RWPE2 (cell line): ENCODE data around the gene NECAB3.
"Not testable (repeated sequence)": the region's sequence is repeated elsewhere in the genome, so short reads cannot be mapped to it uniquely, and the experiment has no call there.

Source experiments
- ATAC-seq: fragments of 200-7000 bp; cut with Tn5 transposase; 3 replicates; pipeline ENCODE4 v1.9.1; 2021; ENCODE audit warnings: low read depth
- DNase-seq: peaks from one replicate; pipeline ENCODE4 v3.0.0-alpha.2; 2020; ENCODE audit warnings: low spot score
- H3K27ac ChIP-seq: fragments of 450-650 bp; 2 replicates; pipeline ENCODE4 v1.5.1; 2017; ENCODE audit warnings: mild to moderate bottlenecking; ENCODE audit not compliant: poor library complexity, severe bottlenecking
- H3K27me3 ChIP-seq: fragments of 250-450 bp; sonication (Bioruptor Pico); 2 replicates; pipeline ENCODE4 v1.5.1; 2021; ENCODE audit warnings: mild to moderate bottlenecking, moderate library complexity; ENCODE audit not compliant: insufficient read depth, poor library complexity, severe bottlenecking
- H3K36me3 ChIP-seq: fragments of 250-450 bp; sonication (Bioruptor Pico); 2 replicates; pipeline ENCODE4 v1.5.1; 2020; ENCODE audit warnings: low read depth, mild to moderate bottlenecking, moderate library complexity
- H3K4me1 ChIP-seq: fragments of 250-450 bp; sonication (Bioruptor Pico); 2 replicates; pipeline ENCODE4 v1.5.1; 2021; ENCODE audit warnings: mild to moderate bottlenecking, moderate library complexity; ENCODE audit not compliant: insufficient read depth, poor library complexity, severe bottlenecking
- H3K4me3 ChIP-seq: fragments of 250-450 bp; sonication (Bioruptor Pico); 2 replicates; pipeline ENCODE4 v1.5.1; 2021; ENCODE audit warnings: mild to moderate bottlenecking, moderate library complexity; ENCODE audit not compliant: severe bottlenecking
- H3K9me3 ChIP-seq: fragments of 250-450 bp; sonication (Bioruptor Pico); 2 replicates; pipeline ENCODE4 v1.5.1; 2021; ENCODE audit warnings: mild to moderate bottlenecking, moderate library complexity; ENCODE audit not compliant: severe bottlenecking
- TF ChIP-seq, protein P1 (sequence below): fragments of 450-650 bp; IDR thresholded peaks from one replicate; pipeline ENCODE4 v1.5.1; 2017; ENCODE audit warnings: mild to moderate bottlenecking, moderate library complexity; ENCODE audit not compliant: poor library complexity, severe bottlenecking

NECAB3 gene

DNA sequence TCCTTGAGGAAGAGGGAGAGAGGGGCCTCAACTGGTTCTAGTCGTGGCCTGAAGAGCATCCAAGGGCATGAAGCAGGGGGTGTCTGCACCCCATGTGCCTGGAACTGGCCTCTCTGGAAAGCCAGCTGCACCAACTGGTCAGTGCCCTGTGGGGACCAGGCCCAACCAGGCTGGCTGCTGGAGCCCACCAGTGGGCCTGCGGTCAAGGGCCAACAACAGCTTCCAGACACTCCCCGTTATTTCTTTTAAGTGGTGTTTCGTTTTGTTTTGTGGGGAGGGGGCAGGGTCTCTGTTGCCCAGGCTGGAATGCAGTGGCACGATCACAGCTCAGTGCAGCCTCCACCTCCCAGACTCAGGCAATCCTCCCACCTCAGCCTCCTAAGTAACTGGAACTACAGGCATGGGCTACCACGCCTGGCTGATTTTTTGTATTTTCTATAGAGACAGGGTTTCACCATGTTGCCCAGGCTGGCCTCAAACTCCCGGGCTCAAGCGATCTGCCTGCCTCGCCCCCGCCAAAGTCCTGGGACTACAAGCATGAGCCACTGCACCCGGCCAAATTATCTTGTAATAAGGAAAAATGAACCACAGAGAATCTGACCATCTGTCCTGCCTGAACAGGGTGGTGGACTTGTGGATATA lies 24.0 kb downstream of the NECAB3 start:
- TF ChIP-seq, protein P1, sequence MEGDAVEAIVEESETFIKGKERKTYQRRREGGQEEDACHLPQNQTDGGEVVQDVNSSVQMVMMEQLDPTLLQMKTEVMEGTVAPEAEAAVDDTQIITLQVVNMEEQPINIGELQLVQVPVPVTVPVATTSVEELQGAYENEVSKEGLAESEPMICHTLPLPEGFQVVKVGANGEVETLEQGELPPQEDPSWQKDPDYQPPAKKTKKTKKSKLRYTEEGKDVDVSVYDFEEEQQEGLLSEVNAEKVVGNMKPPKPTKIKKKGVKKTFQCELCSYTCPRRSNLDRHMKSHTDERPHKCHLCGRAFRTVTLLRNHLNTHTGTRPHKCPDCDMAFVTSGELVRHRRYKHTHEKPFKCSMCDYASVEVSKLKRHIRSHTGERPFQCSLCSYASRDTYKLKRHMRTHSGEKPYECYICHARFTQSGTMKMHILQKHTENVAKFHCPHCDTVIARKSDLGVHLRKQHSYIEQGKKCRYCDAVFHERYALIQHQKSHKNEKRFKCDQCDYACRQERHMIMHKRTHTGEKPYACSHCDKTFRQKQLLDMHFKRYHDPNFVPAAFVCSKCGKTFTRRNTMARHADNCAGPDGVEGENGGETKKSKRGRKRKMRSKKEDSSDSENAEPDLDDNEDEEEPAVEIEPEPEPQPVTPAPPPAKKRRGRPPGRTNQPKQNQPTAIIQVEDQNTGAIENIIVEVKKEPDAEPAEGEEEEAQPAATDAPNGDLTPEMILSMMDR, result no peak
- Histone ChIP-seq H3K36me3 (peaks cover 8% of the 10 kb centered on the region), H3K27me3 (no peaks in the 10 kb centered on the region), H3K9me3 (no peaks in the 10 kb centered on the region), H3K27ac (no peak overlapping the region), H3K4me3 (no peak overlapping the region), H3K4me1 (no peaks in the 10 kb centered on the region)
- peak; percentile 72 for DNase-seq
- no peak for ATAC-seq

DNA sequence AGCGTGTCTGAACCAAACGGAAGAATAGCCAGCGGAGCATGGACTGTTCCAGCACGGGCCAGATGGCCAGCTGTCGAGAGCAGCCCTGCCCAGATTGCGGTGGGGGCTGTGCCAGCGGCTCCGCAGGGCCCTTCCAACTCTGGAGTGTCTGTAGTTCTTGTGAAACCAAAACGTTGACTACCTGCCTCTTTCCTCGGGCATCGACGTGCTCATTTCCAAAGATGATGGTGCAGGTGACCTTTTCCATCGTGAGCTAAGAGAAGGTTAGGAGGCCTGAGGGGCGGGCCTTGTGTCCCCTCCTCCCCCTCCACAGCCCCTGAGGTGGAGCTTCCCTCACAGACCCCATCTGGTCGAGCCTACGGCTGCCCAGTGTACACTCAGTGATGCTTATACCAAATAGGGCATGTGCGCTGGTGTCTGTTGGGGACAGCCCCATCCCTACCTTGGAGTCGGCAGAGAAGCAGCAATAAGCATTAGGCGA lies 25.0 kb downstream of the NECAB3 start:
- peak; percentile 75 for DNase-seq

DNA sequence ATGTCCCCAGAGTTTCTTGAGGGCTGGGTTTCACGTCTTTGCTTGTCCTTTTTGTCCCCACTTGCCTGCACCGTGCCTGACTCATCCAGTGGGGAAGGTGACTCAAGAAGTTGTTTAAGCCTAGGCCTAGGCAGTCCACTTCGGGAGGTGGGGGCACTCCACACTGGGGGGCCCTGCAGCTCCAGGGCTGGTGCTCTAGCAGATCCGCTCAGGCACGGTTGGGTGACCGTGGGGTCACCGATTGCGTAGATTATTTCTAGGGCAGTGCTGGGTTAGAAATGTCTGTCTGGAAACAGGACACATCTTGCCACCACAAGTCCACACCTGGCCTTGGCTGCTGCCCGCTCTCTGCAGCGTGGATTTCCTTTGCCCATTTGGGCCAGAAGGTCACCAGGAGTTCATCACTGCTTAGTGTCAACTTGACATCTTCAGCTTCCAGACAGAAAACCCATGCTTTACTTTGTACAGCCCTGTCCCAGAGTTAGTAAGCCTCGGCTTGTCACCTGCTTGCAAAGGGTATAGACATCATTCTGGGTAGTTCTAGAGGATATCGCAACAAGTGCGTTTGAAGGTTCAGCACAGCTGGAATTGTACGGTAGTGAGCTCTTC lies 25.7 kb downstream of the NECAB3 start:
- Histone ChIP-seq H3K36me3 (peaks cover 20% of the 10 kb centered on the region), H3K4me1 (no peaks in the 10 kb centered on the region), H3K4me3 (no peak overlapping the region), H3K9me3 (no peaks in the 10 kb centered on the region), H3K27me3 (no peaks in the 10 kb centered on the region), H3K27ac (no peak overlapping the region)
- DNase-seq, result peak; percentile 74
- TF ChIP-seq, protein P1, result no peak
- peak; percentile 3; the same call in 2 of the 3 replicates for ATAC-seq

More for the DNA sequence above, 25.0 kb downstream of the NECAB3 start:
- Histone ChIP-seq H3K4me1 (no peaks in the 10 kb centered on the region), H3K27me3 (no peaks in the 10 kb centered on the region), H3K4me3 (no peak overlapping the region), H3K27ac (no peak overlapping the region), H3K9me3 (no peaks in the 10 kb centered on the region), H3K36me3 (peaks cover 18% of the 10 kb centered on the region)
- TF ChIP-seq, protein P1, result no peak
- ATAC-seq, result no peak

DNA sequence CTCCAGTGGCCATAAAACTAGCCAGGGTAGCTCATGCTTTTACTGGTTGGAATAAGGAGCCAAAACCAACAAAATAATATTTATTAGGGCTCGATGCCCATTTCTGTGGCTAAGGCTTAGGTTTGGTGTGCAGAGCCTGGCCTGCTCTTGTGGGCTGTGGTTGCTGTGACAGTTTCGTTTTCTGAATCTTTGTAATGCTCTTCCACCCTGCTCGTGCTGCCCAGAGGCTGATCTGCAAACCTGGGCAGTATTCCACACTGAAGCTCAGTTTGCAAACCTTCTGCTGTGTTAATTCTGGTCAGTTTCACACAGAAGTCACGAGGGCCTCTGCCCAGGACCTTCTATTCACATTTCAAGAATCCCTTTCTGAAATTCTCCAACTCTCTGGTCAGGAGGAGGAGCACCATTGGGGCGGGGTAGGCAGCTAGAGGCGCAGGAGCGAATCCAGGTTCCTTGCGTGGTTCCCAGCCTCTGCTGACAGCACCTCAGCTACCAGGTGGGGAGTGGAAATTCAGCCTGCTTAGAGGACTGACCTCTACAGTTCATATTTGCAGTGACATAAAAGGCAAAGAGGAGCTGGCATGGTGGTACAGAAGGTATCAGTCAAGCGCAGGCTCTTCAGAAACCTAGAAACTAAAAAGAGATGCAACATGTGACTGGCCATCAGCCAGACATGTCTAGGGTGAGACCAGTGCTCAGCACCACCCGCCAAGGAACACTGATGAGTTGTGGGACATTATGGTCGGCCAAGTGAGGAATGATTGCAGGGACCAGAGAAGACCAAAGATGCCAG lies 26.4 kb downstream of the NECAB3 start:
- ATAC-seq, result peak; percentile 3; the same call in 1 of the 3 replicates
- no peaks in the 10 kb centered on the region for H3K9me3 ChIP-seq
- H3K27me3 ChIP-seq, result no peaks in the 10 kb centered on the region
- TF ChIP-seq, protein P1, result no peak
- H3K36me3 ChIP-seq, result peaks cover 20% of the 10 kb centered on the region
- H3K27ac ChIP-seq, result no peak overlapping the region
- no peaks in the 10 kb centered on the region for H3K4me1 ChIP-seq
- DNase-seq, result peak; percentile 76
- H3K4me3 ChIP-seq, result no peak overlapping the region

DNA sequence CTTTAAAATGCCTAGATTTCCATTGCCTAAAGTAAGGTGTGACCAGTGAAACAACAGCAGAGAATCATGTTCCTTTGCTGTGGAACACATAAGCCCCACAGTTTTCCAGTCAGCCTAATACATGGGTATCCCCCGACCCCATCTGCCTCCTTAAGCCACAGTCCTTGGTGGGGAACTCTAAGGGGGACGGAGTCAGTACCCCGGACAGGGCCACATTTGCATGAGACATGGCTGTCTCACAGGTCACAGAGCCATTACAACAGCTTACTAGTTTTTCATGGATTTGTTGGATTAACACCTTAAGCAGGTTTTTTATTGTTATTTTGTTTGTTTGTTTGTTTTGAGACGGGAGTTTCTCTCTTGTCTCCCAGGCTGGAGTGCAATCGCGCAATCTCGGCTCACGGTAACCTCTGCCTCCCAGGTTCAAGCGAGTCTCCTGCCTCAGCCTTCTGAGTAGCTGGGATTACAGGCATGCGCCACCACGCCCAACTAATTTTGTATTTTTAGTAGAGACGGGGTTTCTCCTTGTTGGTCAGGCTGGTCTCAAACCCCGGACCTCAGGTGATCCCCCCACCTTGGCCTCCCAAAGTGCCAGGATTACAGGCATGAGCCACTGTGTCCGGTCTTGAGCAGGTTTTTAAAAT lies 27.1 kb downstream of the NECAB3 start:
- DNase-seq, result peak; percentile 61

More for the DNA sequence above, 27.1 kb downstream of the NECAB3 start:
- H3K27me3 ChIP-seq, H3K27ac ChIP-seq, H3K9me3 ChIP-seq, ATAC-seq, H3K4me1 ChIP-seq, H3K4me3 ChIP-seq: not testable (repeated sequence)
- H3K36me3 ChIP-seq, result peaks cover 20% of the 10 kb centered on the region
